Measurements from ENCODE around the gene UMODL1.

Gene UMODL1

GRCh38 chr21:42038393-42038792 is 32.7 kb upstream of the UMODL1 start:
- Histone ChIP-seq H3K9me3 (ENCODE audit: insufficient read depth, low read length, severe bottlenecking) (no peaks in the 10 kb centered on the region), H3K27ac (ENCODE audit: low read length) (peak overlapping the region; percentile 38; the same call in 1 of the 2 replicates), H3K79me2 (ENCODE audit: insufficient read depth, low read length) (no peaks in the 10 kb centered on the region), H3K36me3 (ENCODE audit: insufficient read depth, low read length) (no peaks in the 10 kb centered on the region), H3K27me3 (ENCODE audit: insufficient read depth, low read length, poor library complexity) (no peaks in the 10 kb centered on the region), H2AFZ (ENCODE audit: low read depth, low read length) (no peak overlapping the region), H3K4me2 (ENCODE audit: insufficient read depth, low read length) (no peak overlapping the region), H3K4me3 (ENCODE audit: low read depth in 1 of 2, low read length in 2 of 2) (no peak overlapping the region), H4K20me1 (ENCODE audit: insufficient read depth, low read length) (no peaks in the 10 kb centered on the region), H3K9ac (ENCODE audit: low read depth, low read length) (no peak overlapping the region), H3K4me1 (ENCODE audit: insufficient read depth, low read length) (peaks cover 8% of the 10 kb centered on the region)
- no peak for ATAC-seq (ENCODE audit: insufficient read depth, low read depth)
- DNase-seq = no peak
- TF ChIP-seq, protein P1, sequence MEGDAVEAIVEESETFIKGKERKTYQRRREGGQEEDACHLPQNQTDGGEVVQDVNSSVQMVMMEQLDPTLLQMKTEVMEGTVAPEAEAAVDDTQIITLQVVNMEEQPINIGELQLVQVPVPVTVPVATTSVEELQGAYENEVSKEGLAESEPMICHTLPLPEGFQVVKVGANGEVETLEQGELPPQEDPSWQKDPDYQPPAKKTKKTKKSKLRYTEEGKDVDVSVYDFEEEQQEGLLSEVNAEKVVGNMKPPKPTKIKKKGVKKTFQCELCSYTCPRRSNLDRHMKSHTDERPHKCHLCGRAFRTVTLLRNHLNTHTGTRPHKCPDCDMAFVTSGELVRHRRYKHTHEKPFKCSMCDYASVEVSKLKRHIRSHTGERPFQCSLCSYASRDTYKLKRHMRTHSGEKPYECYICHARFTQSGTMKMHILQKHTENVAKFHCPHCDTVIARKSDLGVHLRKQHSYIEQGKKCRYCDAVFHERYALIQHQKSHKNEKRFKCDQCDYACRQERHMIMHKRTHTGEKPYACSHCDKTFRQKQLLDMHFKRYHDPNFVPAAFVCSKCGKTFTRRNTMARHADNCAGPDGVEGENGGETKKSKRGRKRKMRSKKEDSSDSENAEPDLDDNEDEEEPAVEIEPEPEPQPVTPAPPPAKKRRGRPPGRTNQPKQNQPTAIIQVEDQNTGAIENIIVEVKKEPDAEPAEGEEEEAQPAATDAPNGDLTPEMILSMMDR (IDR thresholded peaks at IDR 0.05; ENCODE audit: borderline replicate concordance, extremely low read depth, low read length, poor library complexity, severe bottlenecking) = no peak
- TF ChIP-seq EZH2 (IDR thresholded peaks at IDR 0.05; ENCODE audit: borderline replicate concordance, low read depth, low read length, severe bottlenecking) = no peak

- H3K4me2 ChIP-seq (ENCODE audit: insufficient read depth, low read length) = no peak overlapping the region
- TF ChIP-seq, protein P1 (IDR thresholded peaks at IDR 0.05; ENCODE audit: borderline replicate concordance, extremely low read depth, low read length, poor library complexity, severe bottlenecking) = no peak
- no peak for TF ChIP-seq EZH2 (IDR thresholded peaks at IDR 0.05; ENCODE audit: borderline replicate concordance, low read depth, low read length, severe bottlenecking)
- no peaks in the 10 kb centered on the region for H3K9me3 ChIP-seq (ENCODE audit: insufficient read depth, low read length, severe bottlenecking)
- H4K20me1 ChIP-seq (ENCODE audit: insufficient read depth, low read length) = no peaks in the 10 kb centered on the region
- peaks cover 8% of the 10 kb centered on the region for H3K4me1 ChIP-seq (ENCODE audit: insufficient read depth, low read length)
- H3K36me3 ChIP-seq (ENCODE audit: insufficient read depth, low read length) = no peaks in the 10 kb centered on the region
- H3K79me2 ChIP-seq (ENCODE audit: insufficient read depth, low read length) = no peaks in the 10 kb centered on the region
- H2AFZ ChIP-seq (ENCODE audit: low read depth, low read length) = no peak overlapping the region
- peak; percentile 50; the same call in 2 of the 3 replicates for ATAC-seq (ENCODE audit: insufficient read depth, low read depth)
- no peaks in the 10 kb centered on the region for H3K27me3 ChIP-seq (ENCODE audit: insufficient read depth, low read length, poor library complexity)
- no peak for DNase-seq
- H3K9ac ChIP-seq (ENCODE audit: low read depth, low read length) = no peak overlapping the region
- no peak overlapping the region for H3K4me3 ChIP-seq (ENCODE audit: low read depth in 1 of 2, low read length in 2 of 2)
- peak overlapping the region; percentile 38; the same call in 1 of the 2 replicates for H3K27ac ChIP-seq (ENCODE audit: low read length)
These were observed 32.2 kb upstream of the UMODL1 start for GRCh38 chr21:42038826-42039425.

GRCh38 chr21:42039470-42039901 is 31.6 kb upstream of the UMODL1 start:
- no peak for ATAC-seq (ENCODE audit: insufficient read depth, low read depth)
- no peak overlapping the region for H3K4me2 ChIP-seq (ENCODE audit: insufficient read depth, low read length)
- H3K4me3 ChIP-seq (ENCODE audit: low read depth in 1 of 2, low read length in 2 of 2) = no peak overlapping the region
- no peaks in the 10 kb centered on the region for H3K27me3 ChIP-seq (ENCODE audit: insufficient read depth, low read length, poor library complexity)
- H3K9ac ChIP-seq (ENCODE audit: low read depth, low read length) = no peak overlapping the region
- no peak overlapping the region for H3K27ac ChIP-seq (ENCODE audit: low read length)
- TF ChIP-seq, protein P1 (IDR thresholded peaks at IDR 0.05; ENCODE audit: borderline replicate concordance, extremely low read depth, low read length, poor library complexity, severe bottlenecking) = no peak
- no peak for TF ChIP-seq EZH2 (IDR thresholded peaks at IDR 0.05; ENCODE audit: borderline replicate concordance, low read depth, low read length, severe bottlenecking)
- no peak overlapping the region for H2AFZ ChIP-seq (ENCODE audit: low read depth, low read length)
- peaks cover 8% of the 10 kb centered on the region for H3K4me1 ChIP-seq (ENCODE audit: insufficient read depth, low read length)
- H3K36me3 ChIP-seq (ENCODE audit: insufficient read depth, low read length) = no peaks in the 10 kb centered on the region
- no peak for DNase-seq
- H4K20me1 ChIP-seq (ENCODE audit: insufficient read depth, low read length) = no peaks in the 10 kb centered on the region
- no peaks in the 10 kb centered on the region for H3K79me2 ChIP-seq (ENCODE audit: insufficient read depth, low read length)
- H3K9me3 ChIP-seq (ENCODE audit: insufficient read depth, low read length, severe bottlenecking) = no peaks in the 10 kb centered on the region
